AG04450 (cell line): ENCODE measurements around the gene FUT4. TPM values are rescaled to one million over a fixed set of nuclear protein-coding genes. Genes with fewer than 3 reads are reported as not detected.
A peak's percentile ranks its signal among the peaks of the same experiment; 100 is the strongest.

Experiments
- CTCF ChIA-PET: fragments of 300-600, 350-600 bp; formaldehyde crosslinking; extraction: SDS; loops from one replicate; lab custom pipeline; 2022; ENCODE audit warnings: antibody characterized with exemption, inconsistent platforms; lab: Charles Lee
- POLR2A ChIA-PET: fragments of 350-600 bp; formaldehyde crosslinking; extraction: SDS; loops from one replicate; lab custom pipeline; 2021; ENCODE audit warnings: antibody characterized with exemption, inconsistent platforms; lab: Yijun Ruan, JAX
- DNase-seq: peaks from one replicate; pipeline ENCODE4 v3.0.0-alpha.2; 2011; ENCODE audit warnings: low read depth, low spot score
- H3K27ac ChIP-seq: one replicate; pipeline ENCODE4 v1.5.1; 2012; ENCODE audit warnings: low read depth, low read length, control low read depth
- H3K27me3 ChIP-seq: one replicate; pipeline ENCODE4 v1.6.0; 2012; ENCODE audit warnings: low read length; ENCODE audit not compliant: control insufficient read depth, insufficient read depth
- H3K4me3 ChIP-seq: 2 replicates; pipeline ENCODE4 v1.5.1; 2011; ENCODE audit warnings: mild to moderate bottlenecking, low read depth, low read length, control low read depth
- H3K9me3 ChIP-seq: 2 replicates; pipeline ENCODE4 v1.5.1; 2012; ENCODE audit warnings: low read length; ENCODE audit not compliant: control insufficient read depth, insufficient read depth
- polyA plus RNA-seq: library from polyadenylated mRNA; depleted of rRNA; stranded (reverse); fragments of >200 nt; gene quantifications from 2 replicates; pipeline ENCODE4 v1.2.3, GENCODE V29; 2011
- TF ChIP-seq, protein P1 (sequence below): IDR thresholded peaks from 2 replicates; pipeline ENCODE4 v1.5.1; 2011; ENCODE audit warnings: low read depth, low read length, control low read depth, inconsistent platforms

FUT4 gene
- polyA plus RNA-seq, 1 experiment: 2.6 TPM

DNA sequence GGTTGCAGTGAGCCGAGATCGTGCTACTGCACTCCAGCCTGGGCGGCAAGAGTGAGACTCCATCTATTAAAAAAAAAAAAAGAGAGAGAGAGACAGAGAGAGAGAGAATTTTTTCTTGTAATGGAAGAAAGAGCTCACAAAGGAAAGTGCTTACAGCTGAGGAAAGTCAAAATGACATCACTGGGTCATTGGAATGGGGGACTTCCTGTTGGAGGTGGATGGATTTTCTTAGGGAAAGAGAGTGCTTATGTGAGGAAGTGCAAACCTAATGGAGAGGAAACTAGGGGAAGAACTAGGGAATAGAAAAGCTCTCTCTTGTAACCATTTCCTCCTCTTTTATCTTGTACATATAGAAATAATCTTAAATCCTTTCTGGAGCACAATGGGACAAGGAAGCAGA lies 17.1 kb downstream of the FUT4 start:
- POLR2A ChIA-PET: no interaction called here
- CTCF ChIA-PET: interaction anchor here (1.0 to 1.3 kb wide), 3 partner anchors 41 to 43 kb away, joined by 3 to 5 read pairs (median 4); no protein-coding TSS in a partner anchor

DNA sequence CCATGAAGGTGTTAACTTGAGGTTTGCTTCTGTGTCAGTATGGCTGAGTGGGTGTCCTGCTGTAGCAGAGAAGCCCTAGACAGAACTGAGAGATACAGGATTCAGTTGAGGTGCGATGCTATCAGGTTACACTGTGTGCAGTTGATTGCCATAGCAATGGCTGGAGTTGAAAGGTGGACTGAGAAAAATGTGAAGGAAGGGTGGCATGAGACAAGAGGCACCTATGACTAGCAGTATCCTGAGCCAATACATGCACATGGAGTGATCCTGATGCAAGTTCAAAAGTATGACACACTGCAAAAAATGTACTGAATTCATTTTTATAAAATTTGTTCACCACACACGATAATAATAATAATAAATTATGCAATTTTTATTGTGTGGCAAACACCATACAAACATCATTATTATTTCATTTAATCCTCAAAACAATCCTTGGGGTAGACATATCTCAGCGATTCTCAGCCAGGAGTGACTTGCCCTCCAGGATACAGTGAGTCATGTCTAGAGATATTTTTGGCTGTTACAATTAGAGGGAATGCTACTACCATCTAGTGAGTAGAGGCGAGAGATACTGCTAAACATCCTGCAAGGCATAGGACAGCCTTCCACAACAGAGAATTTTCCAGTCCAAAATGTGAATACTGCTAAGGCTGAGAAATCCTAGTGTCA lies 19.6 kb downstream of the FUT4 start:
- H3K4me3 ChIP-seq: no peak overlapping the region
- TF ChIP-seq, protein P1, sequence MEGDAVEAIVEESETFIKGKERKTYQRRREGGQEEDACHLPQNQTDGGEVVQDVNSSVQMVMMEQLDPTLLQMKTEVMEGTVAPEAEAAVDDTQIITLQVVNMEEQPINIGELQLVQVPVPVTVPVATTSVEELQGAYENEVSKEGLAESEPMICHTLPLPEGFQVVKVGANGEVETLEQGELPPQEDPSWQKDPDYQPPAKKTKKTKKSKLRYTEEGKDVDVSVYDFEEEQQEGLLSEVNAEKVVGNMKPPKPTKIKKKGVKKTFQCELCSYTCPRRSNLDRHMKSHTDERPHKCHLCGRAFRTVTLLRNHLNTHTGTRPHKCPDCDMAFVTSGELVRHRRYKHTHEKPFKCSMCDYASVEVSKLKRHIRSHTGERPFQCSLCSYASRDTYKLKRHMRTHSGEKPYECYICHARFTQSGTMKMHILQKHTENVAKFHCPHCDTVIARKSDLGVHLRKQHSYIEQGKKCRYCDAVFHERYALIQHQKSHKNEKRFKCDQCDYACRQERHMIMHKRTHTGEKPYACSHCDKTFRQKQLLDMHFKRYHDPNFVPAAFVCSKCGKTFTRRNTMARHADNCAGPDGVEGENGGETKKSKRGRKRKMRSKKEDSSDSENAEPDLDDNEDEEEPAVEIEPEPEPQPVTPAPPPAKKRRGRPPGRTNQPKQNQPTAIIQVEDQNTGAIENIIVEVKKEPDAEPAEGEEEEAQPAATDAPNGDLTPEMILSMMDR: no peak; the same call in 1 of the 2 replicates
- peak; percentile 18 for DNase-seq
- CTCF ChIA-PET: interaction anchor here (0.6 to 2.2 kb wide), 4 partner anchors 39 to 668 kb away, joined by 3 to 6 read pairs (median 3); no protein-coding TSS in a partner anchor
- no peaks in the 10 kb centered on the region for H3K27me3 ChIP-seq
- POLR2A ChIA-PET: no interaction called here
- peaks cover 4% of the 10 kb centered on the region; the same call in 1 of the 2 replicates for H3K9me3 ChIP-seq
- no peak overlapping the region for H3K27ac ChIP-seq

More for the DNA sequence above, 17.1 kb downstream of the FUT4 start:
- Histone ChIP-seq H3K27ac (no peak overlapping the region), H3K9me3 (no peaks in the 10 kb centered on the region), H3K4me3 (no peak overlapping the region), H3K27me3 (no peaks in the 10 kb centered on the region)
- DNase-seq: no peak
- TF ChIP-seq, protein P1: no peak

DNA sequence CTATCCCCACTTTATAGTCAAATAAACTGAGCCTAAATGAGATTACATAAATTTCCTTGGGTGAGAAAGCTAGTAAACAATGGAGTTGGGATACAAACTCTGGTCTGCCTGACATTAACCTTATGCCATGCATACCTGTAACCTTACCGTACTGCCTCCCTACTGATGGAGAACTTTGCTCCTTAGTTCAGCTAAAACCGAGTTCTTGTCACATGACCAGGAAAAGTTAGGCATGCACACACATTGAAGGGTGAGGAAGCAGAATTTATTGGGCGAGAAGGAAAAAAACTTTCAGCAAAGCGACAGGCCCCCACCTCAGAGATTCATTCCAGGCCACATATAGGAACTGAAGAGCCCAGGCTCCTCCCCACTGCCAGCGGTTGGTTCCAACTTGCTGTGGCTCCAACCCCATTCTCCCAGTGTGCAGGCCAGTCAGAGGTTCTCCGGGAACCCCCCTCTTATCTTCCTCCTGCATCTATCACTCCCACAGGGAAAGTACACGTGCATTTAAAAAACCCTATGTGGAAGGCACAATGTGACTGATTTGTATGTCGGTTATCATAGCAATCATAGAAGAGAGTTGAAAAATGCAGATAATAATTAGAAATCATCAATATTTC lies 20.2 kb downstream of the FUT4 start:
- no peak for DNase-seq

DNA sequence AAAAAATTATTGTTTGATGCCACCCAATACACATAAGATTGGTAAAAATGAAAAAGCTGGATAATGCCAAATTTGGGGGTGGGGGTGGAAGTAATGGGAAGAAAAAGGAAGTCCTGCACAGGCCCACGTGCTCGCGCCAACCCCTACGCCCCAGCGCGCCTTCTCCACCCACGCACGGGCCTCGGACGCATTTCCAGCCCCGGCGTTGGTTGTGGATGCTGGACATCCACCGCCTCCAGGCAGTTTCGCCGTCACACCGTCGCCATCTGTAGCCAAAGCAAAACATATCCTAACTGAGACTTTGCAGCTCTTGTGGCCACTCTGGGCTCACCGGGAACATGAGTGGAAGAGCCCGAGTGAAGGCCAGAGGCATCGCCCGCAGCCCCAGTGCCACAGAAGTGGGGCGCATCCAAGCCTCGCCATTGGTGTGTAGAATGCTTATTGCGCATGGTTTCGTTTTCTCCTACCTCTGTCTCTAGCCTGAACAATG lies 23.5 kb downstream of the FUT4 start, which contains the start of gene PIWIL4:
PIWIL4 (plus strand) TSS at position 188 of the 490 bp plus-strand sequence; CDS start at position 339, 151 bp downstream.
- Histone ChIP-seq H3K27ac (no peak within 1 kb of the TSS), H3K9me3 (peaks cover 4% of the 10 kb centered on the region; the same call in 1 of the 2 replicates), H3K4me3 (no peak within 1 kb of the TSS), H3K27me3 (no peaks in the 10 kb centered on the region)
- ChIA-PET POLR2A (no interaction called here), CTCF (no interaction called here)
- no peak for DNase-seq
- TF ChIP-seq, protein P1: no peak

More for the DNA sequence above, 20.2 kb downstream of the FUT4 start:
- Histone ChIP-seq H3K4me3 (no peak overlapping the region), H3K9me3 (peaks cover 4% of the 10 kb centered on the region; the same call in 1 of the 2 replicates), H3K27ac (no peak overlapping the region), H3K27me3 (no peaks in the 10 kb centered on the region)
- TF ChIP-seq, protein P1: no peak
- ChIA-PET POLR2A (no interaction called here), CTCF (interaction anchor here (0.6 to 2.2 kb wide), 3 partner anchors 28 to 669 kb away, joined by 3 to 6 read pairs (median 3); no protein-coding TSS in a partner anchor)
